ENCODE results near the gene KIF5A. TPM values are rescaled to one million over a fixed set of nuclear protein-coding genes. Genes with fewer than 3 reads are reported as not detected.

The KIF5A gene
- total and polyA plus RNA-seq, 2 donors (not counting 1 experiment from before 2014, with no cell fraction given): 0.09 to 0.67 TPM

DNA sequence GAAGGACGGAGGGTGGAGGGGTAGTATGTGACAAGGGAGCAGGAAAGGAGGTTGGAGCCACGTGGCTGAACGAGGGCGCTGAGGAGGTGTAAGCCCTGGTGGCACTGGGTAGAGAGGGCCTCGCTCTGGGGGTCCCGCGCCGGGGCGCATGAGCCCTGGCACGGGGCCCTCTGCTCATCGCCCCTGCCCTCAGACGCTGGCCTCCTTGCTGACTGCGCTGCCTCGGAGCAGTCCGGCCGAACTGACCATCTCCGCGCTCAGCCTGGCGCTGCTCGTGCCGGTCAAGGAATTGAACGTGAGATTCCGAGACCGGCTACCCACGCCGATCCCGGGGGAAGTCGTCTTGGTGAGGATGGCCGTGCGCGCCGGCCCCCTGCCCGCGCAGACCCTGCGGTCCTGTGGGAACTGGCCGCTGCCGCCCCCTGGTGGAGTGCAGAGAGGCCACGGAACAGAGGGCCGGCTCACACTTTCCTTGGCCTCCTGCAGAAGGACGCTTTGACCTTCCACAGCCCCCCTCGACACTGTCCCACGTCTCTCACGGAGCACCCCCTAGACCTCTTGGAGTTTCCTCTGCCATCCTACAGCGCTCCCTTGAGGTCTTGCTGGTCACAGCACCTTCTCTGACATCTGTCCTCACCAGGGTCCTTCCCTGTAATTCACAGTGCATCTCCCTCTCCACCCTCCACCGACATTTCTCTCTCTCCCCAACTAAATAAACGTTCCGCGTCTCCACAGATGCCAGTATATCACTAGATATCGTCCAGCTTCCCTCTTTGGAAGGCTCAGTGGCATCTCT is 71.9 kb downstream of the KIF5A start:
- H3K9me3 Mint-ChIP-seq (ENCODE audit: insufficient read depth): no peaks in the 10 kb centered on the region
- peaks cover 0 to 92% (median 69%) of the 10 kb centered on the region in 4 experiments for H3K27me3 ChIP-seq (replicated peaks in 1 of 4; ENCODE audit: control extremely low read depth in 1 of 4, control insufficient read depth in 3 of 4, insufficient read depth in 4 of 4, low read length in 3 of 4)
- no peak overlapping the region for H3K27ac Mint-ChIP-seq
- peaks cover 88% of the 10 kb centered on the region for H3K27me3 Mint-ChIP-seq
- H3K4me3 ChIP-seq (ENCODE audit: control extremely low read depth in 1 of 5, extremely low read depth in 1 of 5, insufficient read depth in 1 of 5, low read depth in 2 of 5, low read length in 4 of 5): peak overlapping the region; percentile 13 to 51 (median 47)
- CTCF ChIA-PET: interaction anchor here (0.7 to 5.1 kb wide), 19 partner anchors 9 to 164 kb away, joined by 3 to 122 read pairs (median 4); partner anchors contain the start of genes ARHGAP9, ARHGEF25, B4GALNT1 and OS9
- H3K4me1 ChIP-seq (ENCODE audit: control insufficient read depth in 2 of 2, insufficient read depth in 2 of 2, low read length in 2 of 2): peaks cover 32 to 48% of the 10 kb centered on the region in 2 donors
- no peak overlapping the region for H3K27ac ChIP-seq (ENCODE audit: low read length in 2 of 2)
- H3K79me2 ChIP-seq (ENCODE audit: control insufficient read depth, insufficient read depth, low read length): no peaks in the 10 kb centered on the region
- H3K9me3 ChIP-seq (ENCODE audit: control extremely low read depth in 1 of 3, control insufficient read depth in 2 of 3, insufficient read depth in 1 of 3, low read length in 2 of 3): peaks cover 0 to 18% (median 0%) of the 10 kb centered on the region in 3 donors
- ATAC-seq (ENCODE audit: low read depth) (peak; percentile 78), DNase-seq (peak; percentile 76)
- H3K4me2 ChIP-seq (replicated peaks; ENCODE audit: low read depth, low read length, poor library complexity, severe bottlenecking): peak overlapping the region; percentile 92
- peak overlapping the region; percentile 58 for H2AFZ ChIP-seq (ENCODE audit: insufficient read depth, low read depth, low read length, poor library complexity, severe bottlenecking)
- 3% methylated on average over 49 of the region's 49 CpGs for WGBS (ENCODE audit: insufficient coverage)
- H4K20me1 ChIP-seq (ENCODE audit: control insufficient read depth, insufficient read depth, low read length, poor library complexity, severe bottlenecking): peaks cover 7% of the 10 kb centered on the region
- H3K4me3 Mint-ChIP-seq: peak overlapping the region; percentile 85
- H3K9ac ChIP-seq (ENCODE audit: low read length): peak overlapping the region; percentile 56
- peaks cover 37% of the 10 kb centered on the region for H3K4me1 Mint-ChIP-seq
- H3K36me3 ChIP-seq (replicated peaks in 1 of 2; ENCODE audit: control extremely low read depth in 1 of 2, control insufficient read depth in 1 of 2, extremely low read depth in 1 of 2, insufficient read depth in 2 of 2, low read length in 1 of 2): no peaks in the 10 kb centered on the region
- POLR2A ChIA-PET: interaction anchor here (0.6 kb wide), 1 partner anchor 28 kb away, joined by 3 read pairs; no protein-coding TSS in a partner anchor
- intact Hi-C loops (cut with micrococcal nuclease): loop anchor here (1.0 to 5.0 kb wide), 4 partner anchors 38 to 162 kb away; partner anchors contain the start of genes ARHGAP9, DDIT3, GLI1 and MBD6
- TF ChIP-seq EZH2 (IDR thresholded peaks at IDR 0.05; ENCODE audit: borderline replicate concordance, insufficient read depth, low read depth, low read length, poor library complexity, severe bottlenecking): peak; percentile 35
- TF ChIP-seq, protein P1, sequence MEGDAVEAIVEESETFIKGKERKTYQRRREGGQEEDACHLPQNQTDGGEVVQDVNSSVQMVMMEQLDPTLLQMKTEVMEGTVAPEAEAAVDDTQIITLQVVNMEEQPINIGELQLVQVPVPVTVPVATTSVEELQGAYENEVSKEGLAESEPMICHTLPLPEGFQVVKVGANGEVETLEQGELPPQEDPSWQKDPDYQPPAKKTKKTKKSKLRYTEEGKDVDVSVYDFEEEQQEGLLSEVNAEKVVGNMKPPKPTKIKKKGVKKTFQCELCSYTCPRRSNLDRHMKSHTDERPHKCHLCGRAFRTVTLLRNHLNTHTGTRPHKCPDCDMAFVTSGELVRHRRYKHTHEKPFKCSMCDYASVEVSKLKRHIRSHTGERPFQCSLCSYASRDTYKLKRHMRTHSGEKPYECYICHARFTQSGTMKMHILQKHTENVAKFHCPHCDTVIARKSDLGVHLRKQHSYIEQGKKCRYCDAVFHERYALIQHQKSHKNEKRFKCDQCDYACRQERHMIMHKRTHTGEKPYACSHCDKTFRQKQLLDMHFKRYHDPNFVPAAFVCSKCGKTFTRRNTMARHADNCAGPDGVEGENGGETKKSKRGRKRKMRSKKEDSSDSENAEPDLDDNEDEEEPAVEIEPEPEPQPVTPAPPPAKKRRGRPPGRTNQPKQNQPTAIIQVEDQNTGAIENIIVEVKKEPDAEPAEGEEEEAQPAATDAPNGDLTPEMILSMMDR (IDR thresholded peaks at IDR 0.05): peak; percentile 97
